ENCODE results near the gene TXNDC8.

DNA sequence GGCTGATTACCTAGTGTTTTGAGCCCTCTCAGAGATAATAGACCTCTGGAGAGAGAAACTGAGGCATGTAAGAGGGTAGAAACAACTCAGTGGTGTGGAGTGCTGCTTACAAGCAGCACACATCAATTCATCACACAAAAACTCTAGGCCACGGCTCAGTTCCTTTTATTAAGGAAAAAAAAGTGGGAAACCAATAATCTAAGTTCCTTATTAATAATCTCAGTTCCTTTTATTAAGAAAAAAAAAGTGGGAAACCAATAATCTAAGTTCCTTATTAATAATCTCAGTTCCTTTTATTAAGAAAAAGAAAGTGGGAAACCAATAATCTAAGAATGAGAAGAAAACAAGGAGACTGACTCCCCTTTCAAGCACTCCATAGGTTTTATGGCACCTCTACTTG lies 28.0 kb downstream of the TXNDC8 start:
- TF ChIP-seq EZH2 (IDR thresholded peaks at IDR 0.05) = no peak
- no peak for TF ChIP-seq POLR2AphosphoS5 (IDR thresholded peaks at IDR 0.05; ENCODE audit: borderline replicate concordance, low read depth, low read length)
- no peak for TF ChIP-seq FOXP2 (optimal IDR thresholded peaks at IDR 0.05; ENCODE audit: control extremely low read depth, extremely low read length, insufficient read depth)

All from SK-N-MC (cell line).